ENCODE results near the gene IGSF10. TPM values are rescaled to one million over a fixed set of nuclear protein-coding genes. Genes with fewer than 3 reads are reported as not detected.

The IGSF10 gene
- total RNA-seq, 1 donor from 2014 or later: not detected

DNA sequence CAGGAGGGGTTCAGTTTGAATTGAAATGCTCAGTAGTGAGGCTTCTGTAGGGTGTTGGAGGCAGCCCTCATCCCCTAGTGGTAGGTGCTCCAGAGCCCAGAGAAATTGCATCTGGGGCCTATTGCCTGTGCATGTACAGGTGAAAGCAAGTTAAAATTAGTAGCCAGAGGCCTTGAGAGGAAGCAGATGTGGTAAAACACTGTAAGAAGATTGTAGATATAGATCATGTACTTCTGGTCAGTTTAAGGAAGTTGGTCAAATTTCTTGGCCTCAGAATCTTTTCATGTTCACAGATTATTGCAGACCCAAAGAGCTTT lies 34.6 kb downstream of the IGSF10 start:
- H3K4me3 Mint-ChIP-seq (ENCODE audit: low read depth): no peak overlapping the region
- H3K27me3 Mint-ChIP-seq (ENCODE audit: low read depth): no peaks in the 10 kb centered on the region
- DNase-seq (ENCODE audit: low spot score): no peak
- intact Hi-C loops (cut with micrococcal nuclease): loop anchor here (10.0 kb wide), 1 partner anchor 131 kb away; no protein-coding TSS in a partner anchor
- H3K27ac Mint-ChIP-seq: no peak overlapping the region
- H3K36me3 Mint-ChIP-seq (ENCODE audit: low read depth): no peaks in the 10 kb centered on the region
- no peaks in the 10 kb centered on the region for H3K9me3 Mint-ChIP-seq
- H3K4me1 Mint-ChIP-seq (ENCODE audit: low read depth): peaks cover 6% of the 10 kb centered on the region

DNA sequence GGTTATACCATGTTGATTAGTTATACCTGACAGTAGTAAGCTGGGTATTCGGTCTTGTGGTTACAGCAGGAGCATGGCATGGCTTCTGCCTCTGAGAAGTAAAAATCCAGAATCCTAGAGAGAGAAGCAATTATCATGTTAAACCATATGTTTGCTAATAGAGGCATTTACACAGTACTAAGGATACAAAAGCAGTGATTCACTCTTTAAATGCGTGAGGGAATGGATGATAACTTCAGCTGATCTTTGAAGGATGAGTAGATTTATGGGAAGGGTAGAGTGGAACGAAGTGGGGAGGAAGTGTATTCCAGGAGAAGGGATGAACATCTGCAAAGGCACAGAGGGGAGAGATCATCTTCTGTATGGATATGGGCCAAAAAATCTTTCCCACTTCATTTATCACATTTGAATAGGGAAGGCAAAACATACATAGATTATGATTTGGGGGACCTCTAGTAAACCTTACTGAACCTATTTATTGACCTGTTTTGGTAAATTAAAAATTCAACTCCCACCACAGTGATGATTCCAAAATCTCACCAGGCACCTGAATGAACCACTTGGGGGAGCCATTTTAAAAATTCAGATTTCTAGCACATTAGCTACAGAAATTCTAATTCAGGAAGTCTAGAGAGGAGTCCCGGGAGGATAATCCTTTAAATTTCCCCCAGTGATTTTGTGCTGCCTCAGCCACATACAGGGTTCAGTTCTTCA lies 35.1 kb downstream of the IGSF10 start:
- H3K4me3 Mint-ChIP-seq (ENCODE audit: low read depth): no peak overlapping the region
- H3K9me3 Mint-ChIP-seq: no peaks in the 10 kb centered on the region
- DNase-seq (ENCODE audit: low spot score): no peak
- H3K27ac Mint-ChIP-seq: no peak overlapping the region
- peaks cover 3% of the 10 kb centered on the region for H3K4me1 Mint-ChIP-seq (ENCODE audit: low read depth)
- H3K27me3 Mint-ChIP-seq (ENCODE audit: low read depth): no peaks in the 10 kb centered on the region
- H3K36me3 Mint-ChIP-seq (ENCODE audit: low read depth): no peaks in the 10 kb centered on the region
- intact Hi-C loops (cut with micrococcal nuclease): loop anchor here (10.0 kb wide), 1 partner anchor 131 kb away; no protein-coding TSS in a partner anchor

DNA sequence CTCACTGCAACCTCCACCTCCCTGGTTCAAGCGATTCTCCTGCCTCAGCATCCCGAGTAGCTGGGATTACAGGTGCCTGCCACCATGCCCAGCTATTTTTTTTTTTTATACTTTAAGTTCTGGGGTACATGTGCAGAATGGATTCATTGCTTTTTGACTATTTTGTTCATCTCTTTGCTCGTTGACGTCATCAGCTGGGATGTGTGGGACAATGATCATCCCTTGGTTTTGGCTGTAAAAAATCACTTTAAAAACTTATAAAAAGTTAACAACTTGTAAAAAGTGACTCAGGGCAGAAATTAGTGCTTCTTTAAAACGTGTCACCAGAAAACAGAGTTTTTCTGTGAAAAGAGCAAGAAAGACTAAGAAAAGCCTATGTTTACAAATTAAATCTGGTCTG lies 37.8 kb downstream of the IGSF10 start:
- Mint-ChIP-seq H3K27ac (no peak overlapping the region), H3K4me1 (ENCODE audit: low read depth) (peaks cover 3% of the 10 kb centered on the region), H3K27me3 (ENCODE audit: low read depth) (no peaks in the 10 kb centered on the region), H3K9me3 (no peaks in the 10 kb centered on the region), H3K4me3 (ENCODE audit: low read depth) (no peak overlapping the region), H3K36me3 (ENCODE audit: low read depth) (no peaks in the 10 kb centered on the region)
- no peak for DNase-seq (ENCODE audit: low spot score)
- intact Hi-C loops (cut with micrococcal nuclease): loop anchor here (10.0 kb wide), 1 partner anchor 128 kb away; no protein-coding TSS in a partner anchor

DNA sequence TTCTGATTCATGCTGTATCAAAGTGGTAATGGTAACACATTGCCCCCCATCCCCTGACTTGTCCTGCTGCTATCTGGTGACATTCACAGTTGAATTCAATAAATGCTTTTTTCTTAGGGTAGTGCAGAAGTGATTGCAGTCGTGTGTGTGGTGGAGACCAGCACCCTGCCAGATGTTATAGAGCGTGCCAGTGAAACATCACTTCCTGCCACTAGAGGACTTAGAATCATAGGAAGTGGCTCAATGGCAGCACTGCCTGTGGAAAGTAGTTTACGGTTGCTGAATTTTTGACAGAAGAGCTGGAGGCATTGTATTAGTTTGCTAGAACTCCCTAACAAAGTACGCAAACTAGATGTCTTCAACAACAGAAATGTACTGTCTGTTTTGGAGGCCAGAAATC lies 38.9 kb downstream of the IGSF10 start:
- no peaks in the 10 kb centered on the region for H3K36me3 Mint-ChIP-seq (ENCODE audit: low read depth)
- H3K27ac Mint-ChIP-seq: no peak overlapping the region
- intact Hi-C loops (cut with micrococcal nuclease): loop anchor here (10.0 kb wide), 1 partner anchor 127 kb away; no protein-coding TSS in a partner anchor
- no peak for DNase-seq (ENCODE audit: low spot score)
- no peaks in the 10 kb centered on the region for H3K27me3 Mint-ChIP-seq (ENCODE audit: low read depth)
- H3K9me3 Mint-ChIP-seq: no peaks in the 10 kb centered on the region
- peaks cover 3% of the 10 kb centered on the region for H3K4me1 Mint-ChIP-seq (ENCODE audit: low read depth)
- no peak overlapping the region for H3K4me3 Mint-ChIP-seq (ENCODE audit: low read depth)

DNA sequence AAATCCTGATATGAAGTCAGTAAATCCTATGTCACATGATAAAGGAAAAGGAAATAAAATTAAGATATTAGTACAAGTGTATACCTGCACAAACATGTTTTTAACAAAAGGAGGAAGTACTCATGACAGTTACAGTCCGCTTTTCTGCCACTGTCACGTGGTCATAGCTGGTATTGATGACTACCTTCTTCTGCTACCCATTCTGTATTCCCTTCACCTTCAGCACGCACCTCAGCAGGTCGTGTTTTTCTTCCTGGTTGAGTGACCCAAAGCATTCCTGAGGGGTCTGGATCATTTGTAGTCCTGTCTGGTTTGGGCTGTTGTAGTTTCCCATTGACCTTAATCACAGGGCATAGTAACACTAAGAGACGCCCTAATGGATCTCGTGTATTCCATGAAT lies 41.1 kb downstream of the IGSF10 start:
- no peak overlapping the region for H3K27ac Mint-ChIP-seq
- no peak overlapping the region for H3K4me3 Mint-ChIP-seq (ENCODE audit: low read depth)
- H3K27me3 Mint-ChIP-seq (ENCODE audit: low read depth): no peaks in the 10 kb centered on the region
- peaks cover 3% of the 10 kb centered on the region for H3K4me1 Mint-ChIP-seq (ENCODE audit: low read depth)
- H3K36me3 Mint-ChIP-seq (ENCODE audit: low read depth): no peaks in the 10 kb centered on the region
- H3K9me3 Mint-ChIP-seq: no peaks in the 10 kb centered on the region
- intact Hi-C loops (cut with micrococcal nuclease): loop anchor here (10.0 kb wide), 1 partner anchor 125 kb away; no protein-coding TSS in a partner anchor
- no peak for DNase-seq (ENCODE audit: low spot score)

DNA sequence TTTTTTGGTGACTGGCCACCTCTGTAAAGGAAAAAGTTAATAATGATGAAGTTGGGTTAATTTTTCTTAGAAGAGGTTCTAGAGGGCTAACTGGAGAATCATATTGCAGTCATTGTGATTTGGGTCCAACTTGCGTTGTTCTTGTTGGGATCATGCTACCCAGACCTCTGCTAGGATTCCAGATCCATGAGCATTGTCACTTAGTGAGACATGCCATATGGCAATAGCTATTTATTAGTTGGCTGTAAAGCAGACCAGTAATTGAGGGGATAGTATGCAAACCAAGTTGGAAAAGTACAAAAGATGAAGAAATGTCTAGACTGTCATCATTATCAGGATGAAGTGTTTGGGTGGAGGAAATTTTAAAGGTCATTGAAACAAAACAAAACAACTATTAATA lies 45.6 kb downstream of the IGSF10 start:
- H3K4me1 Mint-ChIP-seq (ENCODE audit: low read depth): no peaks in the 10 kb centered on the region

DNA sequence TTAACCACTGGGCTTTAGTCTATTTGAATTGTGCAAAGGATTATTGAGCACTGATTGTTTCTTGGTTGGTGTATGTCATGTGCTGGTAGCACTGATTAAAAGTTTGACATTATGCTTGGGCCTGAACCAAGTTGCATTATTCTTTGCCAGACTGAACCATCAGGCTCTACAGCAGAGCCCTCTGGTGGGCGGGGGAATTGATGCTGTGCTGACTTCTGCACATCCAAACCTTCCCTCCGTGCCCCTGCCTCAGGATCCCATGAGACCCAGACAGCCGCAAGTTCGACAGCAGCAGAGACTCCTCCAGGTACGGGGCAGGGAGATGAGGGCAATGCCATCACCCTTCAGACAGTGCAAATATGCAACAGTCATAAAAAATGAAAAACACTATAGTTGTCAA lies 47.9 kb downstream of the IGSF10 start:
- H3K9me3 Mint-ChIP-seq: no peaks in the 10 kb centered on the region
- H3K27ac Mint-ChIP-seq: no peak overlapping the region
- no peak overlapping the region for H3K4me3 Mint-ChIP-seq (ENCODE audit: low read depth)
- H3K4me1 Mint-ChIP-seq (ENCODE audit: low read depth): no peaks in the 10 kb centered on the region
- no peaks in the 10 kb centered on the region for H3K36me3 Mint-ChIP-seq (ENCODE audit: low read depth)
- DNase-seq (ENCODE audit: low spot score): no peak
- intact Hi-C loops (cut with micrococcal nuclease): no loop called here
- H3K27me3 Mint-ChIP-seq (ENCODE audit: low read depth): no peaks in the 10 kb centered on the region

More for the DNA sequence above, 45.6 kb downstream of the IGSF10 start:
- no peaks in the 10 kb centered on the region for H3K27me3 Mint-ChIP-seq (ENCODE audit: low read depth)
- H3K36me3 Mint-ChIP-seq (ENCODE audit: low read depth): no peaks in the 10 kb centered on the region
- DNase-seq (ENCODE audit: low spot score): no peak
- no peak overlapping the region for H3K4me3 Mint-ChIP-seq (ENCODE audit: low read depth)
- H3K9me3 Mint-ChIP-seq: no peaks in the 10 kb centered on the region
- intact Hi-C loops (cut with micrococcal nuclease): no loop called here
- no peak overlapping the region for H3K27ac Mint-ChIP-seq

Other genes with a start within 250 kb of the IGSF10 start
- gene P2RY14, start 182.5 kb downstream of the IGSF10 start, total RNA-seq: 0.18 and 0.34 TPM in 2 replicates
- 1.1 and 1.2 TPM in 2 replicates for gene GPR87, start 144.2 kb downstream of the IGSF10 start, total RNA-seq
- gene P2RY13, start 131.5 kb downstream of the IGSF10 start, total RNA-seq: not detected in 2 replicates
- not detected in 2 replicates for gene P2RY12, start 76.3 kb downstream of the IGSF10 start, total RNA-seq

Measured in activated T-helper 2 cell treated with anti-CD3 and anti-CD28 coated beads, Interferon-gamma antibody, Interleukin-2, Interleukin-4, amounts not matched to agents 10 μg/mL and 5 μg/mL and 100 μg/mL, durations not matched to agents 14 hours and 24 hours and 36 hours (primary cell).